GM19372 (cell line): ENCODE results near the gene MORC2.

Experiments
- ATAC-seq: cut with Tn5 transposase; IDR thresholded peaks from one replicate; pipeline ENCODE4 v1.9.1; 2021; ENCODE audit warnings: mild to moderate bottlenecking, low read depth, moderate library complexity; ENCODE audit not compliant: unreplicated experiment

The MORC2 gene

GRCh38 chr22:30953206-30953605, 15.4 kb downstream of the MORC2 start:
- ATAC-seq: no peak

- no peak for ATAC-seq
These were observed 18.5 kb downstream of the MORC2 start for GRCh38 chr22:30949934-30950660.

GRCh38 chr22:30948930-30949342, 19.6 kb downstream of the MORC2 start:
- ATAC-seq: no peak

GRCh38 chr22:30947816-30948454, 20.6 kb downstream of the MORC2 start:
- ATAC-seq: no peak

- no peak for ATAC-seq
These were observed 21.3 kb downstream of the MORC2 start for GRCh38 chr22:30947173-30947815.

GRCh38 chr22:30946354-30946753, 22.2 kb downstream of the MORC2 start:
- ATAC-seq: no peak

GRCh38 chr22:30945653-30946052, 22.9 kb downstream of the MORC2 start:
- ATAC-seq: no peak

- no peak for ATAC-seq
These were observed 23.6 kb downstream of the MORC2 start for GRCh38 chr22:30944986-30945385.

GRCh38 chr22:30943368-30943767, 25.2 kb downstream of the MORC2 start:
- ATAC-seq: no peak

- no peak for ATAC-seq
These were observed 27.2 kb downstream of the MORC2 start for GRCh38 chr22:30941363-30941740.

- ATAC-seq: no peak
These were observed 27.8 kb downstream of the MORC2 start for GRCh38 chr22:30940685-30941362.

GRCh38 chr22:30934053-30934452, 34.5 kb downstream of the MORC2 start:
- ATAC-seq: no peak

GRCh38 chr22:30933457-30933856, 35.1 kb downstream of the MORC2 start:
- no peak for ATAC-seq

- ATAC-seq: no peak
These were observed 35.9 kb downstream of the MORC2 start for GRCh38 chr22:30932661-30933060.

GRCh38 chr22:30931541-30932300, 36.9 kb downstream of the MORC2 start:
- ATAC-seq: no peak

- no peak for ATAC-seq
These were observed 38.3 kb downstream of the MORC2 start for GRCh38 chr22:30930228-30930627.

- no peak for ATAC-seq
These were observed 40.2 kb downstream of the MORC2 start for GRCh38 chr22:30928401-30928800.

- no peak for ATAC-seq
These were observed 40.8 kb downstream of the MORC2 start for GRCh38 chr22:30927806-30928205.

- ATAC-seq: no peak
These were observed 41.9 kb downstream of the MORC2 start for GRCh38 chr22:30926706-30927105.

- no peak for ATAC-seq
These were observed 42.9 kb downstream of the MORC2 start for GRCh38 chr22:30925667-30926066.
